ENCODE results near the gene CYP27B1. TPM values are rescaled to one million over a fixed set of nuclear protein-coding genes. Genes with fewer than 3 reads are reported as not detected.

Gene CYP27B1
- total RNA-seq, 2 experiments from 2014 or later: 2.3 to 2.6 TPM

- Mint-ChIP-seq H3K9me3 (ENCODE audit: insufficient read depth) (no peaks in the 10 kb centered on the region), H3K36me3 (ENCODE audit: low read depth) (no peaks in the 10 kb centered on the region), H3K4me1 (ENCODE audit: low read depth) (no peaks in the 10 kb centered on the region), H3K27me3 (ENCODE audit: low read depth) (no peaks in the 10 kb centered on the region), H3K4me3 (no peak overlapping the region), H3K27ac (no peak overlapping the region)
- ChIA-PET POLR2A (no interaction called here), CTCF (interaction anchor here (1.2 kb wide), 3 partner anchors 96 to 99 kb away, joined by 3 to 5 read pairs (median 4); no protein-coding TSS in a partner anchor)
- ATAC-seq (no peak), DNase-seq (no peak)
Observed at GRCh38 chr12:57807285-57807684, 40.4 kb upstream of the CYP27B1 start.

- Mint-ChIP-seq H3K27ac (peak overlapping the region; percentile 16), H3K36me3 (ENCODE audit: low read depth) (no peaks in the 10 kb centered on the region), H3K4me3 (no peak overlapping the region), H3K27me3 (ENCODE audit: low read depth) (no peaks in the 10 kb centered on the region), H3K9me3 (ENCODE audit: insufficient read depth) (no peaks in the 10 kb centered on the region), H3K4me1 (ENCODE audit: low read depth) (no peaks in the 10 kb centered on the region)
- ChIA-PET CTCF (interaction anchor here (1.2 kb wide), 3 partner anchors 97 to 99 kb away, joined by 3 to 5 read pairs (median 4); no protein-coding TSS in a partner anchor), POLR2A (no interaction called here)
- no peak for DNase-seq
- no peak for ATAC-seq
Observed at GRCh38 chr12:57806677-57807076, 39.8 kb upstream of the CYP27B1 start.

- H3K4me1 Mint-ChIP-seq (ENCODE audit: low read depth): no peaks in the 10 kb centered on the region
- ChIA-PET CTCF (interaction anchor here (0.6 to 7.9 kb wide), 26 partner anchors 10 to 221 kb away, joined by 3 to 128 read pairs (median 6); partner anchors contain the start of genes ATP23, AVIL, EEF1AKMT3 and METTL1), POLR2A (no interaction called here)
- no peak overlapping the region for H3K27ac Mint-ChIP-seq
- no peaks in the 10 kb centered on the region for H3K9me3 Mint-ChIP-seq (ENCODE audit: insufficient read depth)
- no peaks in the 10 kb centered on the region for H3K27me3 Mint-ChIP-seq (ENCODE audit: low read depth)
- peak; percentile 49 for DNase-seq
- H3K4me3 Mint-ChIP-seq: no peak overlapping the region
- ATAC-seq: no peak
- peaks cover 3% of the 10 kb centered on the region for H3K36me3 Mint-ChIP-seq (ENCODE audit: low read depth)
Observed at GRCh38 chr12:57803319-57803893, 36.5 kb upstream of the CYP27B1 start.

- Mint-ChIP-seq H3K27me3 (ENCODE audit: low read depth) (no peaks in the 10 kb centered on the region), H3K4me3 (no peak overlapping the region), H3K9me3 (ENCODE audit: insufficient read depth) (no peaks in the 10 kb centered on the region), H3K36me3 (ENCODE audit: low read depth) (peaks cover 8% of the 10 kb centered on the region), H3K27ac (no peak overlapping the region), H3K4me1 (ENCODE audit: low read depth) (no peaks in the 10 kb centered on the region)
- CTCF ChIA-PET: interaction anchor here (0.7 to 7.9 kb wide), 26 partner anchors 9 to 131 kb away, joined by 3 to 128 read pairs (median 6); partner anchors contain the start of genes AVIL, EEF1AKMT3, METTL1 and TSFM
- ATAC-seq: no peak
- DNase-seq: no peak
- POLR2A ChIA-PET: interaction anchor here (0.8 to 1.1 kb wide), 2 partner anchors 9 to 19 kb away, joined by 3 read pairs; no protein-coding TSS in a partner anchor
Observed at GRCh38 chr12:57802607-57803006, 35.7 kb upstream of the CYP27B1 start.

- no peaks in the 10 kb centered on the region for H3K9me3 Mint-ChIP-seq (ENCODE audit: insufficient read depth)
- H3K4me1 Mint-ChIP-seq (ENCODE audit: low read depth): no peaks in the 10 kb centered on the region
- no peaks in the 10 kb centered on the region for H3K27me3 Mint-ChIP-seq (ENCODE audit: low read depth)
- POLR2A ChIA-PET: interaction anchor here (0.6 kb wide), 1 partner anchor 51 kb away, joined by 3 read pairs; no protein-coding TSS in a partner anchor
- H3K36me3 Mint-ChIP-seq (ENCODE audit: low read depth): peaks cover 20% of the 10 kb centered on the region
- CTCF ChIA-PET: interaction anchor here (1.3 to 7.9 kb wide), 5 partner anchors 18 to 103 kb away, joined by 3 to 128 read pairs (median 23); partner anchors contain the start of genes CTDSP2 and TSFM
- ATAC-seq (no peak), DNase-seq (no peak)
- H3K27ac Mint-ChIP-seq: no peak overlapping the region
- H3K4me3 Mint-ChIP-seq: no peak overlapping the region
Observed at GRCh38 chr12:57800965-57801364, 34.1 kb upstream of the CYP27B1 start.

- no peaks in the 10 kb centered on the region for H3K9me3 Mint-ChIP-seq (ENCODE audit: insufficient read depth)
- H3K27ac Mint-ChIP-seq: no peak overlapping the region
- peaks cover 31% of the 10 kb centered on the region for H3K36me3 Mint-ChIP-seq (ENCODE audit: low read depth)
- peaks cover under 1% of the 10 kb centered on the region for H3K4me1 Mint-ChIP-seq (ENCODE audit: low read depth)
- ChIA-PET CTCF (interaction anchor here (0.9 to 7.9 kb wide), 4 partner anchors 15 to 215 kb away, joined by 3 to 128 read pairs (median 15); partner anchors contain the start of gene TSFM), POLR2A (no interaction called here)
- ATAC-seq: no peak
- no peak overlapping the region for H3K4me3 Mint-ChIP-seq
- no peaks in the 10 kb centered on the region for H3K27me3 Mint-ChIP-seq (ENCODE audit: low read depth)
- DNase-seq: no peak
Observed at GRCh38 chr12:57797933-57798332, 31.1 kb upstream of the CYP27B1 start.

- H3K36me3 Mint-ChIP-seq (ENCODE audit: low read depth): peaks cover 36% of the 10 kb centered on the region
- ATAC-seq: no peak
- POLR2A ChIA-PET: interaction anchor here (0.6 kb wide), 1 partner anchor 38 kb away, joined by 3 read pairs; no protein-coding TSS in a partner anchor
- H3K4me3 Mint-ChIP-seq: no peak overlapping the region
- H3K27me3 Mint-ChIP-seq (ENCODE audit: low read depth): no peaks in the 10 kb centered on the region
- CTCF ChIA-PET: interaction anchor here (4.7 kb wide), 1 partner anchor 14 kb away, joined by 26 read pairs; the partner anchor contains the start of gene TSFM
- H3K4me1 Mint-ChIP-seq (ENCODE audit: low read depth): peaks cover 2% of the 10 kb centered on the region
- DNase-seq: no peak
- H3K27ac Mint-ChIP-seq: no peak overlapping the region
- no peaks in the 10 kb centered on the region for H3K9me3 Mint-ChIP-seq (ENCODE audit: insufficient read depth)
Observed at GRCh38 chr12:57796996-57797395, 30.1 kb upstream of the CYP27B1 start.

GRCh38 chr12:57795354-57795753 lies 28.5 kb upstream of the CYP27B1 start:
- ATAC-seq: no peak
- peaks cover 36% of the 10 kb centered on the region for H3K36me3 Mint-ChIP-seq (ENCODE audit: low read depth)
- ChIA-PET CTCF (interaction anchor here (4.3 kb wide), 1 partner anchor 8 kb away, joined by 26 read pairs; no protein-coding TSS in a partner anchor), POLR2A (no interaction called here)
- no peak overlapping the region for H3K27ac Mint-ChIP-seq
- H3K9me3 Mint-ChIP-seq (ENCODE audit: insufficient read depth): no peaks in the 10 kb centered on the region
- no peak overlapping the region for H3K4me3 Mint-ChIP-seq
- H3K4me1 Mint-ChIP-seq (ENCODE audit: low read depth): peaks cover 4% of the 10 kb centered on the region
- DNase-seq: no peak
- no peaks in the 10 kb centered on the region for H3K27me3 Mint-ChIP-seq (ENCODE audit: low read depth)

- H3K4me1 Mint-ChIP-seq (ENCODE audit: low read depth): peaks cover 4% of the 10 kb centered on the region
- H3K36me3 Mint-ChIP-seq (ENCODE audit: low read depth): peaks cover 42% of the 10 kb centered on the region
- ChIA-PET POLR2A (interaction anchor here (0.8 kb wide), 1 partner anchor 8 kb away, joined by 3 read pairs; no protein-coding TSS in a partner anchor), CTCF (interaction anchor here (0.7 to 4.3 kb wide), 6 partner anchors 9 to 111 kb away, joined by 3 to 26 read pairs (median 6); partner anchors contain the start of gene TSFM)
- no peak overlapping the region for H3K27ac Mint-ChIP-seq
- H3K9me3 Mint-ChIP-seq (ENCODE audit: insufficient read depth): no peaks in the 10 kb centered on the region
- no peak for DNase-seq
- no peak for ATAC-seq
- H3K27me3 Mint-ChIP-seq (ENCODE audit: low read depth): no peaks in the 10 kb centered on the region
- H3K4me3 Mint-ChIP-seq: no peak overlapping the region
Observed at GRCh38 chr12:57793920-57794319, 27.0 kb upstream of the CYP27B1 start.

GRCh38 chr12:57783861-57784260 lies 17.0 kb upstream of the CYP27B1 start:
- peaks cover 24% of the 10 kb centered on the region for H3K36me3 Mint-ChIP-seq (ENCODE audit: low read depth)
- peak overlapping the region; percentile 27 for H3K27ac Mint-ChIP-seq
- CTCF ChIA-PET: interaction anchor here (0.7 to 4.5 kb wide), 11 partner anchors 10 to 120 kb away, joined by 4 to 26 read pairs (median 9); partner anchors contain the start of genes EEF1AKMT3 and METTL1
- DNase-seq (no peak), ATAC-seq (no peak)
- POLR2A ChIA-PET: interaction anchor here (0.9 to 1.6 kb wide), 3 partner anchors 15 to 157 kb away, joined by 3 to 7 read pairs (median 5); partner anchors contain the start of gene ATP23
- peaks cover 37% of the 10 kb centered on the region for H3K4me1 Mint-ChIP-seq (ENCODE audit: low read depth)
- no peaks in the 10 kb centered on the region for H3K9me3 Mint-ChIP-seq (ENCODE audit: insufficient read depth)
- no peaks in the 10 kb centered on the region for H3K27me3 Mint-ChIP-seq (ENCODE audit: low read depth)
- H3K4me3 Mint-ChIP-seq: peak overlapping the region; percentile 66

GRCh38 chr12:57783466-57783801 lies 16.6 kb upstream of the CYP27B1 start:
- Mint-ChIP-seq H3K27me3 (ENCODE audit: low read depth) (no peaks in the 10 kb centered on the region), H3K4me1 (ENCODE audit: low read depth) (peaks cover 39% of the 10 kb centered on the region), H3K36me3 (ENCODE audit: low read depth) (peaks cover 21% of the 10 kb centered on the region), H3K9me3 (ENCODE audit: insufficient read depth) (no peaks in the 10 kb centered on the region), H3K27ac (peak overlapping the region; percentile 96), H3K4me3 (peak overlapping the region; percentile 99)
- POLR2A ChIA-PET: interaction anchor here (0.8 to 1.6 kb wide), 7 partner anchors 11 to 158 kb away, joined by 3 to 7 read pairs (median 4); partner anchors contain the start of genes ATP23, CYP27B1, EEF1AKMT3 and METTL1
- ATAC-seq (no peak), DNase-seq (no peak)
- CTCF ChIA-PET: interaction anchor here (0.7 to 4.5 kb wide), 25 partner anchors 8 to 128 kb away, joined by 3 to 26 read pairs (median 6); partner anchors contain the start of genes CTDSP2, EEF1AKMT3 and METTL1

Data from activated CD8-positive, alpha-beta T cell treated with anti-CD3 and anti-CD28 coated beads, Interleukin-2, amount 10 ng/mL, durations not matched to agents 7 days and 5 days (primary cell).